GM12878 (cell line): ENCODE results near the gene KRTAP24-1. TPM values are rescaled to one million over a fixed set of nuclear protein-coding genes. Genes with fewer than 3 reads are reported as not detected.

Source experiments
- ATAC-seq: fragments of 200-7000 bp; cut with Tn5 transposase; 3 replicates; pipeline ENCODE4 v1.9.1; 2020; ENCODE audit warnings: mild to moderate bottlenecking, moderate library complexity
- BruUV-seq: library from RNA; stranded (reverse); fragments of 400-500 nt; replicated peaks from 2 replicates; lab custom pipeline; 2021; lab: Mats Ljungman, UMichigan
- CTCF ChIA-PET: fragments of 300-600 bp; sonication (Branson Sonifier 250); formaldehyde crosslinking; extraction: SDS; loops from one replicate; lab custom pipeline; 2021; ENCODE audit warnings: inconsistent platforms; lab: Yijun Ruan, JAX
- POLR2A ChIA-PET: fragments of 350-600 bp; formaldehyde crosslinking; extraction: SDS; loops from one replicate; lab custom pipeline; 2021; ENCODE audit warnings: inconsistent platforms; lab: Charles Lee
- RAD21 ChIA-PET: fragments of 300-600 bp; sonication (Branson Sonifier 250); formaldehyde crosslinking; loops from one replicate; lab custom pipeline; 2023; ENCODE audit warnings: antibody characterized with exemption; ENCODE audit not compliant: unreplicated experiment; lab: Charles Lee
- SMC1A ChIA-PET: fragments of 300-600 bp; sonication (Branson Sonifier 250); formaldehyde crosslinking; loops from one replicate; lab custom pipeline; 2023; ENCODE audit not compliant: unreplicated experiment, uncharacterized antibody; lab: Charles Lee
- DNase-seq: peaks from one replicate; pipeline ENCODE4 v3.0.0-alpha.2; 2011; ENCODE audit warnings: low read depth, low spot score
- FAIRE-seq: peaks from 3 replicates; lab custom pipeline; 2011; peaks lifted over from hg19 to GRCh38; lab: Jason Lieb, UNC
- H2AFZ ChIP-seq: 2 replicates; pipeline ENCODE4 v1.6.0; 2011; ENCODE audit warnings: low read depth, low read length, control low read depth; ENCODE audit not compliant: control insufficient read depth
- H3K27ac ChIP-seq: 2 replicates; pipeline ENCODE4 v1.5.1; 2011; ENCODE audit warnings: control low read depth; ENCODE audit not compliant: control insufficient read depth, insufficient read depth
- H3K27me3 ChIP-seq, 2 experiments: replicated peaks in 1 of 2; 2 replicates each; pipeline versions ENCODE4 v1.6.0 to v1.6.1; 2011; ENCODE audit warnings: low read length in 1 of 2; ENCODE audit not compliant: control insufficient read depth in 2 of 2, insufficient read depth in 2 of 2
- H3K36me3 ChIP-seq, 2 experiments: 2 replicates each; pipeline ENCODE4 v1.5.1; 2011; ENCODE audit warnings: low read length in 1 of 2; ENCODE audit not compliant: control insufficient read depth in 2 of 2, insufficient read depth in 2 of 2
- H3K4me1 ChIP-seq: 2 replicates; pipeline ENCODE4 v1.6.1; 2011; ENCODE audit warnings: mild to moderate bottlenecking, low read length, moderate library complexity, mixed read lengths; ENCODE audit not compliant: control insufficient read depth, insufficient read depth
- H3K4me2 ChIP-seq: 2 replicates; pipeline ENCODE4 v1.6.0; 2011; ENCODE audit warnings: control low read depth; ENCODE audit not compliant: control insufficient read depth, insufficient read depth
- H3K4me3 ChIP-seq: fragments of 200-600 bp; sonication (generic); 2 replicates; pipeline ENCODE4 v1.5.1; 2016
- H3K79me2 ChIP-seq: 2 replicates; pipeline ENCODE4 v1.6.0; 2011; ENCODE audit warnings: low read length; ENCODE audit not compliant: control insufficient read depth, insufficient read depth
- H3K9ac ChIP-seq: 2 replicates; pipeline ENCODE4 v1.8.0; 2011; ENCODE audit warnings: low read length, control low read depth, mixed read lengths; ENCODE audit not compliant: control insufficient read depth, insufficient read depth
- H3K9me3 ChIP-seq: replicated peaks from 3 replicates; pipeline ENCODE4 v1.5.1; 2011; ENCODE audit warnings: mild to moderate bottlenecking, low read length; ENCODE audit not compliant: control insufficient read depth, insufficient read depth
- H4K20me1 ChIP-seq: 2 replicates; pipeline ENCODE4 v1.6.0; 2011; ENCODE audit not compliant: control insufficient read depth, insufficient read depth
- ATF2 ChIP-seq: IDR thresholded peaks from 2 replicates; pipeline ENCODE4 v1.6.1; 2012; ENCODE audit warnings: low read length, inconsistent platforms
- IKZF2 ChIP-seq, 2 experiments: fragments of 450-650 bp; IDR thresholded peaks; 2 replicates each; pipeline ENCODE4 v1.6.1; 2017; ENCODE audit warnings: mild to moderate bottlenecking in 2 of 2, moderate library complexity in 2 of 2
- JUND ChIP-seq: IDR thresholded peaks from 2 replicates; pipeline ENCODE4 v1.6.1; 2012; ENCODE audit warnings: low read depth, mild to moderate bottlenecking, low read length, improper control_type of control experiment, moderate library complexity
- MEF2A ChIP-seq: IDR thresholded peaks from 2 replicates; pipeline ENCODE4 v1.6.1; 2011; ENCODE audit warnings: low read depth, mild to moderate bottlenecking, low read length, moderate library complexity; ENCODE audit not compliant: insufficient read depth
- POLR2A ChIP-seq: IDR thresholded peaks from 2 replicates; pipeline ENCODE4 v1.6.1; 2011; ENCODE audit warnings: low read depth, mild to moderate bottlenecking, low read length
- POLR2AphosphoS2 ChIP-seq: IDR thresholded peaks from 2 replicates; pipeline ENCODE4 v1.6.1; 2011; ENCODE audit warnings: low read depth, mild to moderate bottlenecking, low read length, improper control_type of control experiment, moderate library complexity
- POLR2AphosphoS5 ChIP-seq: IDR thresholded peaks from 2 replicates; pipeline ENCODE4 v1.6.1; 2011; ENCODE audit warnings: mild to moderate bottlenecking, low read length, inconsistent platforms
- STAT3 ChIP-seq: IDR thresholded peaks from 2 replicates; pipeline ENCODE4 v1.6.1; 2011; ENCODE audit warnings: low read depth, low read length, improper control_type of control experiment
- TAF1 ChIP-seq: IDR thresholded peaks from 2 replicates; pipeline ENCODE4 v1.6.1; 2011; ENCODE audit warnings: mild to moderate bottlenecking, low read depth, low read length, borderline replicate concordance
- ZZZ3 ChIP-seq: IDR thresholded peaks from 2 replicates; pipeline ENCODE4 v1.6.1; 2011; ENCODE audit warnings: low read depth; ENCODE audit not compliant: control insufficient read depth, insufficient read length
- WGBS: methylation state at CpG from one replicate; pipeline ENCODE4 v1.1.6; 2016; ENCODE audit warnings: low lambda C conversion rate; ENCODE audit not compliant: insufficient replicate concordance, insufficient coverage; ENCODE audit errors: missing lambda C conversion rate; 5-methylcytosine and 5-hydroxymethylcytosine counted together
- in situ Hi-C: fragments of 300-500 bp; cut with MboI; formaldehyde crosslinking; loops from 9 replicates; pipeline ENCODE4 v1.14.3; 2018; ENCODE audit warnings: mixed read lengths
- intact Hi-C: fragments of 100-400 bp; cut with micrococcal nuclease; formaldehyde crosslinking; loops from one replicate; pipeline ENCODE4 v1.14.2; 2022; ENCODE audit not compliant: unreplicated experiment
- polyA plus RNA-seq, 11 experiments: library from polyadenylated mRNA; depleted of rRNA in 4 of 11; unstranded in 6 of 11; stranded (reverse) in 5 of 11; fragments of >200 nt; fragmentation: Nextera tagmentation in 4 of 11; fragmentation: Illumina TruSeq in 1 of 11; extraction: Ambion mirVana in 4 of 11; extraction: Trizol in 1 of 11; gene quantifications; 1 replicate in 1 of 11; 2 replicates in 10 of 11; pipeline versions ENCODE4 v1.2.1 to v1.2.3, GENCODE V29; 2011 to 2016; ENCODE audit warnings: inconsistent platforms in 2 of 11, missing spikeins in 2 of 11, low read depth in 1 of 11
- total RNA-seq, 4 experiments: library from RNA; depleted of rRNA in 3 of 4; stranded (reverse); fragments of >200 nt in 3 of 4; fragmentation: Illumina TruSeq in 1 of 4; extraction: Trizol in 1 of 4; gene quantifications; 2 replicates each; pipeline versions ENCODE4 v1.2.1 to v1.2.3, GENCODE V29; 2013 to 2021

The KRTAP24-1 gene
- total and polyA plus RNA-seq, 10 of the 15 experiments (the other 5 are each of a cell fraction or from before 2014, with no cell fraction given), result not detected

- H3K4me1 ChIP-seq, result no peaks in the 10 kb centered on the region
- H3K27ac ChIP-seq, result no peak overlapping the region
- H3K4me2 ChIP-seq, result no peak overlapping the region
- ChIA-PET CTCF (no interaction called here), RAD21 (no interaction called here), POLR2A (no interaction called here), SMC1A (no interaction called here)
- H3K36me3 ChIP-seq, result no peaks in the 10 kb centered on the region
- WGBS, result 13% methylated on average over 3 of the region's 3 CpGs
- no TSS peak for BruUV-seq
- H3K9ac ChIP-seq, result no peak overlapping the region
- no peaks in the 10 kb centered on the region for H3K79me2 ChIP-seq
- intact Hi-C loops (no loop called here), in situ Hi-C loops (loop anchor here (10.0 kb wide), 1 partner anchor 65 kb away; no protein-coding TSS in a partner anchor)
- H3K4me3 ChIP-seq, result no peak overlapping the region
- H4K20me1 ChIP-seq, result no peaks in the 10 kb centered on the region
- no peaks in the 10 kb centered on the region for H3K9me3 ChIP-seq
- FAIRE-seq (no peak), ATAC-seq (no peak), DNase-seq (no peak)
- H3K27me3 ChIP-seq, result no peaks in the 10 kb centered on the region
- no peak for TF ChIP-seq TAF1
- H2AFZ ChIP-seq, result no peak overlapping the region
Measured at GRCh38 chr21:30249936-30250335, 32.8 kb downstream of the KRTAP24-1 start.

- Histone ChIP-seq H3K9me3 (no peaks in the 10 kb centered on the region), H3K36me3 (no peaks in the 10 kb centered on the region), H2AFZ (no peak overlapping the region), H3K9ac (no peak overlapping the region), H3K27me3 (no peaks in the 10 kb centered on the region), H3K4me2 (no peak overlapping the region), H3K79me2 (no peaks in the 10 kb centered on the region), H3K4me3 (no peak overlapping the region), H4K20me1 (no peaks in the 10 kb centered on the region)
- no peak for FAIRE-seq
- no peak for DNase-seq
- no TSS peak for BruUV-seq
- 57% methylated on average over 9 of the region's 9 CpGs for WGBS
- POLR2A ChIA-PET, result no interaction called here
- RAD21 ChIA-PET, result no interaction called here
- SMC1A ChIA-PET, result no interaction called here
- ATAC-seq, result no peak
- CTCF ChIA-PET, result no interaction called here
- in situ Hi-C loops, result no loop called here
- TF ChIP-seq IKZF2 (IDR thresholded peaks at IDR 0.05) (no peak), JUND (no peak), ATF2 (no peak), STAT3 (no peak), ZZZ3 (no peak), MEF2A (no peak), POLR2AphosphoS5 (no peak), POLR2A (no peak), POLR2AphosphoS2 (no peak)
- TF ChIP-seq, all 136 proteins: peak for 0
- H3K4me1 ChIP-seq, result no peaks in the 10 kb centered on the region
- no peak overlapping the region for H3K27ac ChIP-seq
- intact Hi-C loops, result no loop called here
Measured at GRCh38 chr21:30248844-30249243, 33.9 kb downstream of the KRTAP24-1 start.
